ENCODE data around the gene SYNGR1.

DNA sequence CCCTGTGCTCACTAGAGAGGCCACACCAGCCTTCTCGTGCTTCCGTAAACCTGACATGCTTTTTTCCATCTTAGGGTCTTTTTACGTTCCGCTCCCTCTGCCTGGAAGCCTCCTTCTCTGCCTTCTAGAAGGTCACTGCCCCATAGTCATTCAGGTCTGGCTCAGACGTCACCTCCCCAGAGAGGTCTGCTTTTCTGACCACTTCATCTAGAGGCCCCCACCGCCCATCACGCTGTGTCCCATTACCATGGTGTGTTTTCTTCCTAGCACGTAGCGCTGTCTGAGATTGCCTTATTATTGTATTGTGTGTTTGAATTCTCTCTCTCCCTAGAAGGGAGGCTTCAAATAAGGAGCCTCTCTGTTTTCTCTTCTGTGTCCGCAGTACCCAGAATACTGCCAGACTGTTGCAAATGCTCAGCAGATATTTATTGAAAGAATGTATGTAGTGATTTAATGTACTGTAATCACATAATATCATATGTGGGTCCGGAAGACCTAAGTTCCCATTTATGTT, 59.8 kb downstream of the SYNGR1 start:
- TF ChIP-seq MAX (IDR thresholded peaks at IDR 0.05) (no peak), SP2 (IDR thresholded peaks at IDR 0.05; ENCODE audit: low read length) (no peak), CBX5 (IDR thresholded peaks at IDR 0.05; ENCODE audit: low read depth, low read length) (no peak)
- TF ChIP-seq, protein P1, sequence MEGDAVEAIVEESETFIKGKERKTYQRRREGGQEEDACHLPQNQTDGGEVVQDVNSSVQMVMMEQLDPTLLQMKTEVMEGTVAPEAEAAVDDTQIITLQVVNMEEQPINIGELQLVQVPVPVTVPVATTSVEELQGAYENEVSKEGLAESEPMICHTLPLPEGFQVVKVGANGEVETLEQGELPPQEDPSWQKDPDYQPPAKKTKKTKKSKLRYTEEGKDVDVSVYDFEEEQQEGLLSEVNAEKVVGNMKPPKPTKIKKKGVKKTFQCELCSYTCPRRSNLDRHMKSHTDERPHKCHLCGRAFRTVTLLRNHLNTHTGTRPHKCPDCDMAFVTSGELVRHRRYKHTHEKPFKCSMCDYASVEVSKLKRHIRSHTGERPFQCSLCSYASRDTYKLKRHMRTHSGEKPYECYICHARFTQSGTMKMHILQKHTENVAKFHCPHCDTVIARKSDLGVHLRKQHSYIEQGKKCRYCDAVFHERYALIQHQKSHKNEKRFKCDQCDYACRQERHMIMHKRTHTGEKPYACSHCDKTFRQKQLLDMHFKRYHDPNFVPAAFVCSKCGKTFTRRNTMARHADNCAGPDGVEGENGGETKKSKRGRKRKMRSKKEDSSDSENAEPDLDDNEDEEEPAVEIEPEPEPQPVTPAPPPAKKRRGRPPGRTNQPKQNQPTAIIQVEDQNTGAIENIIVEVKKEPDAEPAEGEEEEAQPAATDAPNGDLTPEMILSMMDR (IDR thresholded peaks at IDR 0.05; ENCODE audit: control extremely low read depth in 1 of 3, insufficient read depth in 1 of 3, low read depth in 1 of 3, low read length in 3 of 3), result no peak
